8988T (cell line): ENCODE results near the gene DNAL4.

Source experiments
- DNase-seq: peaks from one replicate; pipeline ENCODE4 v3.0.0; 2011

The DNAL4 gene

GRCh38 chr22:38793721-38794466 is at the start of gene DNAL4:
TSS of gene DNAL4 (minus strand) at chr22:38794143. CDS start at chr22:38782731, 11,412 bp downstream.
- DNase-seq, result peak; percentile 57

- peak; percentile 91 for DNase-seq
Measured at GRCh38 chr22:38843201-38843656, 49.3 kb upstream of the DNAL4 start.

GRCh38 chr22:38842512-38843200 is 48.7 kb upstream of the DNAL4 start:
- DNase-seq, result no peak

GRCh38 chr22:38841635-38842034 is 47.7 kb upstream of the DNAL4 start:
- DNase-seq, result no peak

GRCh38 chr22:38841211-38841610 is 47.3 kb upstream of the DNAL4 start:
- DNase-seq, result no peak

GRCh38 chr22:38840129-38840528 is 46.2 kb upstream of the DNAL4 start:
- no peak for DNase-seq

- no peak for DNase-seq
Measured at GRCh38 chr22:38839686-38840085, 45.7 kb upstream of the DNAL4 start.

- no peak for DNase-seq
Measured at GRCh38 chr22:38837414-38837928, 43.5 kb upstream of the DNAL4 start.

- no peak for DNase-seq
Measured at GRCh38 chr22:38835888-38836301, 42.0 kb upstream of the DNAL4 start.

- no peak for DNase-seq
Measured at GRCh38 chr22:38834991-38835390, 41.0 kb upstream of the DNAL4 start.

GRCh38 chr22:38834215-38834953 is 40.4 kb upstream of the DNAL4 start:
- DNase-seq, result no peak

GRCh38 chr22:38833061-38833460 is 39.1 kb upstream of the DNAL4 start:
- DNase-seq, result no peak

- DNase-seq, result no peak
Measured at GRCh38 chr22:38832005-38832978, 38.3 kb upstream of the DNAL4 start.

- no peak for DNase-seq
Measured at GRCh38 chr22:38831166-38831945, 37.4 kb upstream of the DNAL4 start.

GRCh38 chr22:38830845-38831108 is 36.8 kb upstream of the DNAL4 start:
- DNase-seq, result no peak

GRCh38 chr22:38830026-38830844 is 36.3 kb upstream of the DNAL4 start:
- no peak for DNase-seq

GRCh38 chr22:38829485-38829884 is 35.5 kb upstream of the DNAL4 start:
- no peak for DNase-seq

- DNase-seq, result no peak
Measured at GRCh38 chr22:38828616-38829205, 34.8 kb upstream of the DNAL4 start.

GRCh38 chr22:38828191-38828590 is 34.2 kb upstream of the DNAL4 start:
- DNase-seq, result no peak

- no peak for DNase-seq
Measured at GRCh38 chr22:38827510-38827909, 33.6 kb upstream of the DNAL4 start.
